Measurements from ENCODE around the gene CDKN2AIP.

CDKN2AIP gene

GRCh38 chr4:183413234-183414200 is 30.9 kb upstream of the CDKN2AIP start:
- no peak for TF ChIP-seq CTCF (IDR thresholded peaks at IDR 0.05; ENCODE audit: borderline replicate concordance, insufficient read depth, low read depth, low read length)
- no peak overlapping the region for H3K4me3 ChIP-seq (ENCODE audit: low read depth, low read length)

GRCh38 chr4:183416879-183417755 is 27.3 kb upstream of the CDKN2AIP start:
- H3K4me3 ChIP-seq (ENCODE audit: low read depth, low read length): no peak overlapping the region
- no peak for TF ChIP-seq CTCF (IDR thresholded peaks at IDR 0.05; ENCODE audit: borderline replicate concordance, insufficient read depth, low read depth, low read length)

GRCh38 chr4:183422962-183423631 is 21.3 kb upstream of the CDKN2AIP start:
- no peak for TF ChIP-seq CTCF (IDR thresholded peaks at IDR 0.05; ENCODE audit: borderline replicate concordance, insufficient read depth, low read depth, low read length)
- no peak overlapping the region for H3K4me3 ChIP-seq (ENCODE audit: low read depth, low read length)

- no peak overlapping the region for H3K4me3 ChIP-seq (ENCODE audit: low read depth, low read length)
- no peak for TF ChIP-seq CTCF (IDR thresholded peaks at IDR 0.05; ENCODE audit: borderline replicate concordance, insufficient read depth, low read depth, low read length)
These were observed 20.2 kb upstream of the CDKN2AIP start for GRCh38 chr4:183424109-183424744.

GRCh38 chr4:183426507-183426906 is 17.9 kb upstream of the CDKN2AIP start:
- H3K4me3 ChIP-seq (ENCODE audit: low read depth, low read length): no peak overlapping the region
- TF ChIP-seq CTCF (IDR thresholded peaks at IDR 0.05; ENCODE audit: borderline replicate concordance, insufficient read depth, low read depth, low read length): no peak

GRCh38 chr4:183429489-183429888 is 14.9 kb upstream of the CDKN2AIP start:
- no peak for TF ChIP-seq CTCF (IDR thresholded peaks at IDR 0.05; ENCODE audit: borderline replicate concordance, insufficient read depth, low read depth, low read length)
- no peak overlapping the region for H3K4me3 ChIP-seq (ENCODE audit: low read depth, low read length)

Data from GM12875 (cell line).